CD4-positive, CD25-positive, alpha-beta regulatory T cell (primary cell): Measurements from ENCODE around the gene KCNH5. TPM values are rescaled to one million over a fixed set of nuclear protein-coding genes. Genes with fewer than 3 reads are reported as not detected.

Experiments used
- ATAC-seq, 2 donors: fragments of 150-1000 bp; cut with Tn5 transposase; one replicate each; pipeline ENCODE4 v1.10.0; 2021; ENCODE audit warnings: low read depth in 2 of 2, moderate number of reproducible peaks in 2 of 2, moderate library complexity in 1 of 2
- DNase-seq, 3 donors: peaks; one replicate each; pipeline versions ENCODE4 v3.0.0 to v3.0.0-alpha.2; 2012 to 2022; ENCODE audit warnings: mixed read lengths in 1 of 3
- H3K27ac ChIP-seq: one replicate; pipeline ENCODE4 v1.7.0; 2013; ENCODE audit warnings: mild to moderate bottlenecking, low read length; ENCODE audit not compliant: insufficient read depth, poor library complexity, severe bottlenecking
- H3K27me3 ChIP-seq: one replicate; pipeline ENCODE4 v1.7.0; 2013; ENCODE audit warnings: low read length; ENCODE audit not compliant: control insufficient read depth, insufficient read depth
- H3K36me3 ChIP-seq: one replicate; pipeline ENCODE4 v1.7.0; 2013; ENCODE audit warnings: mild to moderate bottlenecking, low read length, moderate library complexity; ENCODE audit not compliant: control insufficient read depth, insufficient read depth
- H3K4me1 ChIP-seq: 2 replicates; pipeline ENCODE4 v1.7.0; 2013; ENCODE audit warnings: mild to moderate bottlenecking, low read length; ENCODE audit not compliant: insufficient read depth, control insufficient read depth, poor library complexity, severe bottlenecking
- H3K4me3 ChIP-seq: one replicate; pipeline ENCODE4 v1.7.0; 2013; ENCODE audit warnings: low read depth, mild to moderate bottlenecking, low read length, moderate library complexity
- H3K9me3 ChIP-seq, 2 experiments: 1 replicate in 1 of 2; 2 replicates in 1 of 2; pipeline ENCODE4 v1.7.0; 2013; ENCODE audit warnings: low read length in 2 of 2, mild to moderate bottlenecking in 1 of 2, moderate library complexity in 1 of 2; ENCODE audit not compliant: control insufficient read depth in 2 of 2
- H3K27ac Mint-ChIP-seq, 3 donors: one replicate each; pipeline ENCODE4 v1.8.0; 2020 to 2022; ENCODE audit warnings: mild to moderate bottlenecking in 3 of 3, mixed read lengths in 3 of 3, moderate library complexity in 2 of 3
- H3K27me3 Mint-ChIP-seq: one replicate; pipeline ENCODE4 v1.8.0; 2022; ENCODE audit warnings: mild to moderate bottlenecking, mixed read lengths
- H3K36me3 Mint-ChIP-seq: one replicate; pipeline ENCODE4 v1.8.0; 2020; ENCODE audit warnings: mixed read lengths
- H3K4me1 Mint-ChIP-seq, 4 donors: one replicate each; pipeline ENCODE4 v1.8.0; 2020 to 2022; ENCODE audit warnings: mixed read lengths in 4 of 4, mild to moderate bottlenecking in 1 of 4
- H3K4me3 Mint-ChIP-seq, 4 donors: one replicate each; pipeline ENCODE4 v1.8.0; 2020 to 2022; ENCODE audit warnings: mild to moderate bottlenecking in 4 of 4, mixed read lengths in 4 of 4, moderate library complexity in 3 of 4
- H3K9me3 Mint-ChIP-seq, 7 donors: one replicate each; pipeline ENCODE4 v1.8.0; 2020 to 2022; ENCODE audit warnings: mixed read lengths in 7 of 7, mild to moderate bottlenecking in 3 of 7, moderate library complexity in 2 of 7
- polyA plus RNA-seq, 4 donors: library from polyadenylated mRNA; unstranded; fragments of 300-500 nt; fragmentation: Illumina TruSeq; gene quantifications; one replicate each; pipeline ENCODE4 v1.2.3, GENCODE V29; 2021
- total RNA-seq: library from RNA; stranded (reverse); gene quantifications from one replicate; pipeline ENCODE4 v1.2.3, GENCODE V29; 2022

KCNH5 gene
- total and polyA plus RNA-seq, 5 donors from 2014 or later, result not detected

DNA sequence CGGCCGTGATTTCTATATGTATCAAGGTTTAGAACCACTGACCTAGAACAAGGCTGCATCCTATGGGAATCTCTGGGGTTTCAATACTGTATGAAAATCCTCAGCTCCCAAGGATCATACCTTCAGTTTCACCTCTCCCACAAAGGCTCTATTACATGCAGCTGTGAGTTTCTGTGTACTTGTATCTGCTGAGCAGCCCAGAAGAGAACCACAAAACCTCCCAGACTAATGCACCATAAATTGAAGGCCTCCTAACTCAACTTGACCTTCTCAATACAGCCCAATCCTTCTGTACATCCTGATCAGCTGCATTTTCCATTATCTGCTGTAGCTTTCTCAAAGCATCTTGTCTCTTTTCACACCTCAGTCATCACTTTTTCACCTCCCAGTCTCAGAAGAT lies 5.4 kb upstream of the KCNH5 start:
- Mint-ChIP-seq H3K9me3 (peaks cover 0 to 4% (median 0%) of the 10 kb centered on the region in 7 donors), H3K36me3 (no peaks in the 10 kb centered on the region)
- no peak overlapping the region for H3K4me3 ChIP-seq

DNA sequence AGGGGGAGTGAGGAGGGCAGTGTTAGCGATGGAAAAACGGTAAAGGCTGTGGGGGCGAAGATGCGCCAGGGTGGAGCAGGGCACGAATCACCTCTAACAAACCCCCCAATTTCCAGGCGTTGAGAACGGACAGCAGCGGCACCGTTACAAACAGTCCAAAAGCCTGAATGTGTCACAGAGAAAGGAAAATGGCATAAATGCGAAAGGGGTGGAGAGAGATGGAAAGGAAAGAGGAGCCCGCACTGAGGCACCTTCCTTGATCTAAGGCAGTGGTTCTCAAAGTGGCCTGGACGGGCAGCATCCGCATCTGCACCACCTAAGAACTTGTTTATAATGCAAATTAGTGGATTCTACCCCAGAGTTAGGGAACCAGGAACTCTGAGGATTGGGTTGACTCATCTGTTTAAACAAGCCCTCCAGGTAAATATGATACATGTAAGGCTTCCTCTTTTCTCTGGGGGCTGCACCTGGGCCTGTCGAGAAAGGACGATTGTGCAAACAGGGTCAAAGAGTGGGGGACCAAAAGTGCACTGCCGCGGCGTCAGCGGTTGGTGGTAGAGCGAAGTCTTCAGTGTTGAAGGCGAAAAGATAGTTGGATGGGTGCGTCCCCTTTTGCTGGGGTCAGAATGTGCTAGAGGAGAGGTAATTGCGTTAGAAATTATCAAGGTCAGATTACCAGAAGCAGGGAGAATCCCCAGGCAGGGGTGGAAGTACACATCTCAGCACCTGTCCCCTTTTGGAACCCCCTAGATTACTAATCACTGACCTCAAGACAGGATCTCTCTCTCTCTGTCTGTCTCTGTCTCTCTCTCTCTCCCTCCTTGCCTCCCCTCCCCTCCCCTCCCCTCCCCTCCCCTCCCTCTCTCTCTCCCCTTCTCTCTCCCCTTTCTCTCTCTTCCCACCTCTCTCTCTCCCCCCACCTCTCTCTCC lies 1.3 kb upstream of the KCNH5 start:
- Mint-ChIP-seq H3K4me3 (peak overlapping the region in 1 of 4 donors; percentile 33), H3K27me3 (peaks cover 52% of the 10 kb centered on the region), H3K27ac (no peak overlapping the region)

More for the DNA sequence above, 5.4 kb upstream of the KCNH5 start:
- Histone ChIP-seq H3K4me1 (no peaks in the 10 kb centered on the region), H3K36me3 (no peaks in the 10 kb centered on the region), H3K27ac (no peak overlapping the region), H3K9me3 (no peaks in the 10 kb centered on the region), H3K27me3 (peaks cover 8% of the 10 kb centered on the region)
- ATAC-seq (no peak), DNase-seq (no peak)
- Mint-ChIP-seq H3K27me3 (peaks cover 28% of the 10 kb centered on the region), H3K4me3 (no peak overlapping the region), H3K4me1 (peaks cover 0 to 3% (median 0%) of the 10 kb centered on the region in 4 donors), H3K27ac (no peak overlapping the region)

DNA sequence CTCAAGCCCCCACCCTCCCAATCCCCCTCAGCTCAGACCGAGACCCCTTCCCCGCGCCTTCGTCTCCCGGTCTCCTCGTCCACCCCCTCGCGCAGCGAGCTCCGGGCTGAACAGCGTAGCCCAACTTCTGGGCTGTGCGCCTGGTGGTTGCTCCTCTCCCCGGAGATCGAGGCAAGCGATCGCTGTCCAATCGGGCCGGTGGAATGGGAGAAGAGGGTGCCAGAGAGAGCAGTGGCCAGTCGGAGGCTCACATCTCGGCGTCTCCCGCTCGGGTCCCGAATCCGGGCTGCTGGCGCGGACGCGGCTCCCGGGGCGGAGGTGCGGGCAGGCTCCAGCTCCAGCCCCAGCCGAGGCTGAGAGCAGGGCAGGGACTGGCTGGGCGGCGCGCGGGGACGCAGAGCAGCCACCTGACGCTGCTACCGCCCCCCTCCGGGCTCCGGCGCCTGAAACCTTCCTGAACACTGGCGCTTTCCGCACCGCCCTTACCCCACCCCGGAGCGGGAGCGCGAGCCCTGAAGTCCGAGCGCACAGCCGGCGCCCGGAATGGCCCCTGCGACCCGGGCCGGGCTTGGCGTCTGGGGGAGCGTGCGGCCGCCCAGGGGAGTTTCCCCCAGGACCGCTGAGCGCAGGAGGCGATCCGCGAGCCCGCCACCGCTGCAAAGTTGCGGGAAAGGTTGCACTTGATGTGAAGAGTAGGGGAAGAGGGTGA lies 508 bp upstream of the KCNH5 start:
- no peaks in the 10 kb centered on the region for H3K36me3 Mint-ChIP-seq
- Histone ChIP-seq H3K4me3 (no peak overlapping the region), H3K36me3 (no peaks in the 10 kb centered on the region), H3K27ac (no peak overlapping the region), H3K27me3 (peaks cover 13% of the 10 kb centered on the region), H3K4me1 (no peaks in the 10 kb centered on the region), H3K9me3 (no peaks in the 10 kb centered on the region)
- H3K4me3 Mint-ChIP-seq, result no peak overlapping the region
- H3K9me3 Mint-ChIP-seq, result peaks cover 0 to 2% (median 0%) of the 10 kb centered on the region in 7 donors
- DNase-seq (no peak), ATAC-seq (no peak)
- H3K27ac Mint-ChIP-seq, result no peak overlapping the region
- H3K27me3 Mint-ChIP-seq, result peaks cover 53% of the 10 kb centered on the region
- peaks cover 0 to 3% (median 0%) of the 10 kb centered on the region in 4 donors for H3K4me1 Mint-ChIP-seq

More for the DNA sequence above, 1.3 kb upstream of the KCNH5 start:
- Mint-ChIP-seq H3K9me3 (peaks cover 0 to 2% (median 0%) of the 10 kb centered on the region in 7 donors), H3K4me1 (peaks cover 0 to 3% (median 0%) of the 10 kb centered on the region in 4 donors), H3K36me3 (no peaks in the 10 kb centered on the region)
- no peak for DNase-seq
- no peak for ATAC-seq
- Histone ChIP-seq H3K9me3 (no peaks in the 10 kb centered on the region), H3K4me3 (no peak overlapping the region), H3K27ac (no peak overlapping the region), H3K4me1 (no peaks in the 10 kb centered on the region), H3K27me3 (peaks cover 13% of the 10 kb centered on the region), H3K36me3 (no peaks in the 10 kb centered on the region)

DNA sequence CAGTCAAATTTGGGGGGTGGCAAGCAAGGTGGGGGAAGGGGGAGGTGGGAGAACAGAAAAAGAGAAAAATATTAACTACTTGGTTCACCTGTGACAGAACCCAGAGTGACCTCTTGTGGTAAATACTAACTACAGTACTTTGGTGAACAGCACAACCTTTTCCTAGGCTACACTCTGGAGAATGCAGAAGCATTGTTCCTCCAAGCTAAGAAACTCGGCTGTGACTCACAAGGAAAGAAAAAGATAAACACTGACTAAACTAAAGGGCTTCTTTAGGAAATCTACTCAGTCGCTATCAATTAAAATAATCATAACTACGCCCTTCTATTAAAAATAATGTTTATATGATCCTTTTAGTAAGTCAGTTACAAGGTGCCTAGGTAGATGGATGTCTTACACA lies 5.4 kb downstream of the KCNH5 start:
- Histone ChIP-seq H3K27me3 (peaks cover 7% of the 10 kb centered on the region), H3K36me3 (no peaks in the 10 kb centered on the region), H3K4me1 (no peaks in the 10 kb centered on the region), H3K9me3 (no peaks in the 10 kb centered on the region), H3K27ac (no peak overlapping the region), H3K4me3 (no peak overlapping the region)
- no peak for DNase-seq
- Mint-ChIP-seq H3K27ac (no peak overlapping the region), H3K27me3 (peaks cover 31% of the 10 kb centered on the region), H3K4me1 (no peaks in the 10 kb centered on the region), H3K4me3 (no peak overlapping the region), H3K9me3 (no peaks in the 10 kb centered on the region), H3K36me3 (no peaks in the 10 kb centered on the region)
- ATAC-seq, result no peak

DNA sequence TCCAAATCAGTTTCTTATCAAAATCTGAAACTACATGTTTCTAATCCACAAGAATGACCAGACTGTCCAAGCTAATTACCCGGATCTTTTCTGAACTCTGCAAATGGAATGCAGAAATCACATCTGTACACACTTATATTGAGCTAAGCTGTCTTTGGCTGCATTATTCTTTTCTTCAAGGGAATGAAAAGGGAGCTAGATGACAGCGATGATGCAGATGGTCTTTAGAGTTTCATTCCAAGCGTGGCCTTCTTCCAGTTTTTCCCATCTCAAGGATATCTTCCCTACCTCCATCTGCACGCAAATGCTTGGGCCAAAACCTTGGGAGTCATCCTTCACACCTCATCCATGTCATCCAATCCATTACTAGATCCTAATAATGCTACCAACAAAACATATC lies 12.6 kb downstream of the KCNH5 start:
- peaks cover 4% of the 10 kb centered on the region for H3K27me3 ChIP-seq

DNA sequence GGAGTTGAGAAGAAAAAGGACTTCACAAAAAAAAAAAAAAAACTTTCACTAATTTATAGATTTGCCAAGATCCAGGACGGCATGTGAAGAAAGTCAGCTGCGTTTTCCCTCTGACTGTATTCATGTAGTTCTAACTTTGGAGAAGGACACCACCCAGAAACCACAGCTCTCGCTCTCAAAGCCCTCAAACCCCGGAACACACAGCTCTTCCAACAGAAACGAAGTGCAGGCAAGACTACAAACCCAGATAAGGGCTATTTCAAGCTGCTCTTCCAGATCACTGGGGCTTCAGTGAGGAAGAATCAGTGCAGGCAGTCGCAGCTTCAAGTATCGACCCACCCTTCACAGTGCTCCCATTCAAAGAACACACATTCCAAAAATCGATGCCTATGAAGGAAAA lies 13.2 kb downstream of the KCNH5 start:
- DNase-seq (no peak), ATAC-seq (no peak)
- Mint-ChIP-seq H3K4me1 (no peaks in the 10 kb centered on the region), H3K27me3 (peaks cover 13% of the 10 kb centered on the region), H3K4me3 (no peak overlapping the region), H3K36me3 (no peaks in the 10 kb centered on the region), H3K27ac (no peak overlapping the region), H3K9me3 (peaks cover 0 to 2% (median 0%) of the 10 kb centered on the region in 7 donors)
- H3K4me3 ChIP-seq, result no peak overlapping the region
- H3K9me3 ChIP-seq, result no peaks in the 10 kb centered on the region
- no peaks in the 10 kb centered on the region for H3K4me1 ChIP-seq
- no peak overlapping the region for H3K27ac ChIP-seq
- no peaks in the 10 kb centered on the region for H3K36me3 ChIP-seq
- H3K27me3 ChIP-seq, result peaks cover 4% of the 10 kb centered on the region

More for the DNA sequence above, 12.6 kb downstream of the KCNH5 start:
- H3K4me3 Mint-ChIP-seq, result no peak overlapping the region
- H3K27ac Mint-ChIP-seq, result no peak overlapping the region
- Histone ChIP-seq H3K36me3 (no peaks in the 10 kb centered on the region), H3K27ac (no peak overlapping the region), H3K9me3 (no peaks in the 10 kb centered on the region), H3K4me3 (no peak overlapping the region), H3K4me1 (no peaks in the 10 kb centered on the region)
- peaks cover 0 to 2% (median 0%) of the 10 kb centered on the region in 7 donors for H3K9me3 Mint-ChIP-seq
- ATAC-seq (no peak), DNase-seq (no peak)
- no peaks in the 10 kb centered on the region for H3K36me3 Mint-ChIP-seq
- peaks cover 13% of the 10 kb centered on the region for H3K27me3 Mint-ChIP-seq
- H3K4me1 Mint-ChIP-seq, result no peaks in the 10 kb centered on the region

DNA sequence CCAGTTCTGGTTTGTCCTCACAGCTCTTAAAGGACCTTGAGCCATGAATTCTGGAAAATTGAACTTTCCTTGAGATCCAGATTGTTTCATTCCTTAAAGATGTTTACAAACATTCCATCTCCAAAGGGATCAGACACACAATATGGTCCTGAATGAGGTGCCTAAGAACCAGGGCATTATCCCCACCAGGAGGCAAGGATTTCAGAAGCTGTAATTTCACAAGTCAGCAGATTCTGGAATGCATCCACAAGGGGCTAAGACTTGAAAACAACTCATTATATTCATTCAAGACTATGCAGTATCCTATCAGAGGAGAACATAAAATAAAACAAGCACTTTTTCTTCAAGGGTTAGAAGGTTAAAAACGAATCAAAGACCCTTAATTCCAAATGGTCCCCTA lies 15.1 kb downstream of the KCNH5 start:
- ATAC-seq (no peak), DNase-seq (no peak)
- no peak overlapping the region for H3K27ac ChIP-seq
- H3K4me3 Mint-ChIP-seq, result no peak overlapping the region
- no peak overlapping the region for H3K27ac Mint-ChIP-seq
- H3K36me3 ChIP-seq, result no peaks in the 10 kb centered on the region
- no peaks in the 10 kb centered on the region for H3K4me1 Mint-ChIP-seq
- H3K36me3 Mint-ChIP-seq, result no peaks in the 10 kb centered on the region
- no peaks in the 10 kb centered on the region for H3K9me3 ChIP-seq
- H3K4me3 ChIP-seq, result no peak overlapping the region
- no peaks in the 10 kb centered on the region for H3K4me1 ChIP-seq
- peaks cover 4% of the 10 kb centered on the region for H3K27me3 ChIP-seq
- peaks cover 0 to 10% (median 2%) of the 10 kb centered on the region in 7 donors for H3K9me3 Mint-ChIP-seq
- H3K27me3 Mint-ChIP-seq, result peaks cover 13% of the 10 kb centered on the region
